Activated T-cell treated with anti-CD3 and anti-CD28 coated beads for 48 hours (primary cell): Measurements from ENCODE around the gene FKBP5.

Experiments used
- DNase-seq: peaks from one replicate; pipeline ENCODE4 v3.0.0-alpha.2; 2020; ENCODE audit warnings: low read depth

The FKBP5 gene

GRCh38 chr6:35662999-35663398 lies 25.7 kb downstream of the FKBP5 start:
- no peak for DNase-seq

- no peak for DNase-seq
Observed at GRCh38 chr6:35654883-35655282, 33.8 kb downstream of the FKBP5 start.

DNA sequence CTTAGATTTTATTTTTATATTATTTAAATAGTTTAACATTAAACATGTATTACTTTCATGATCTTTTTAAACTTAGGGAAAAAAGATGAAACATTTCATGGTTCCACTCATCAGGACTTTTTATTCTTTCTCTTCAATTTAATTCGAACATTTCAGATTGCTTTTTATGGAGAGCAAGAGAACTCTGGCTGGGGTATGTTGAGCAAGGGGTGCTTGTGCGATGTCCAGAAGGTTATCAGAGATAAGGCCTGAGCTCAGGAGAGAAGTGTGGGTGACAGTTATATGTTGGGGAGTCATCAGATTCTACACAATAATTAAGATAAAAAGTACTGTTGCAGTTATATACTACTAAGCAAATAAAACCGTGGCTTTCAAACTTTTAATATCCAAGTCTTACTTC lies 37.5 kb downstream of the FKBP5 start:
- DNase-seq: no peak

DNA sequence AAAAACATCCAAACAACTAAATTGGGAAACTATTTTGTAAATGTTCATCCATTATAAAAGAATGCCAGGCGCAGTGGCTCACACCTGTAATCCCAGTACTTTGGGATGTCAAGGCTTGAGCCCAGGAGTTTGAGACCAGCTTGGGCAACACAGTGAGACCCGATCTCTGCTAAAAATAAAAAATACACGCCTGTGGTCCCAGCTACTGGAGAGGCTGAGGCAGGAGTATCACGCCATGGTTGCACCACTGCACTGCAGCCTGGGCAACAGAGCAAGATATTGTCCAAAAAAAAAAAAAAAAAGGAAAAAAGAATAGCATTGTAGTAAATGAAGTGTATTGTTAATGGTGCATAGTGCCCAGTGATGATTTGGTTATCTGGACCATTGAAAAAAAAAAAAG lies 38.7 kb downstream of the FKBP5 start:
- DNase-seq: no peak

DNA sequence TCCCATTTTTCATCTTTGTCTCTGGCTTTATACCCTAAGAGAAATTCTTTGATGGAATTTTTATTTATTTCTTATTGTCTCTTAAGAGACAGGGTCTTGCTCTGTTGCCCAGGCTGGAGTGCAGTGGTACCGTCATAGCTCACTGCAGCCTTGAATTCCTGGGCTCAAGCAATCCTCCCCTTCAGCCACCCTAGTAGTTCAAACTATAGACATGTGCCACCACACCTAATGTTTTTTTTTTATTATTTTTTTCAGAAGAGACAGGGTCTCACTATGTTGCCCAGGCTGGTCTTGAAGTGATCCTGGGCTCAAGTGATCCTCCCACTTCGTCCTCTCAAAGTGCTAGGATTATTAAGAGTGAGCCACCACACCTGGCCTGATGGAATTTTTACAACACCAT lies 40.5 kb downstream of the FKBP5 start:
- DNase-seq: no peak

- no peak for DNase-seq
Observed at GRCh38 chr6:35647400-35647799, 41.3 kb downstream of the FKBP5 start.

GRCh38 chr6:35643162-35643535 lies 45.6 kb downstream of the FKBP5 start:
- no peak for DNase-seq

- DNase-seq: no peak
Observed at GRCh38 chr6:35642471-35643161, 46.1 kb downstream of the FKBP5 start.

DNA sequence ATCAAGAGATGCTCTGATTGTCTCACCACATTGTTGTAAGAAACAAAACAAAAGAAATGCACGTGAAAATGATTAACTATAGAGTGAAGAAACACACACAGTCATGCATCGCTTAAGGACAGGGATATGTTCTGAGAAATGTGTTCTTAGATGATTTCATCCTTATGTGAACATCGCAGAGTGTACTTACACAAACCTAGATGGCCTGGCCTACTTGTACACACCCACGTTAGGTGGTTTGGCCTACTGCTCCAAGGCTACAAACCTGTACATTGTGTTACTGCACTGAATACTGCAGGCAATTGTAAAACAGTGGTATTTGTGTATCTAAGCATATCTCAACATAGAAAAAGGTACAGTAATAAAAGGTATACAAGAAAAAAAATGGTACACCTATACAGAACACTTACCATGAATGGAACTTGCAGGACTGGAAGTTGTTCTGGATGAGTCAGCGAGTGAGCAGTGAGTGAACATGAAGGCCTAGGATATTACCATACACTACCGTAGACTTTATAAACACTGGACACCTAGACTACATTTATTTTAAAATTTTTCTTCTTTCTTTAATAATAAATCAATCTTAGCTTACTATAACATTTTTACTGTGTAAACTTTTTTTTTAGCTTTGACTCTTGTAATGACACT lies 48.6 kb downstream of the FKBP5 start:
- no peak for DNase-seq

DNA sequence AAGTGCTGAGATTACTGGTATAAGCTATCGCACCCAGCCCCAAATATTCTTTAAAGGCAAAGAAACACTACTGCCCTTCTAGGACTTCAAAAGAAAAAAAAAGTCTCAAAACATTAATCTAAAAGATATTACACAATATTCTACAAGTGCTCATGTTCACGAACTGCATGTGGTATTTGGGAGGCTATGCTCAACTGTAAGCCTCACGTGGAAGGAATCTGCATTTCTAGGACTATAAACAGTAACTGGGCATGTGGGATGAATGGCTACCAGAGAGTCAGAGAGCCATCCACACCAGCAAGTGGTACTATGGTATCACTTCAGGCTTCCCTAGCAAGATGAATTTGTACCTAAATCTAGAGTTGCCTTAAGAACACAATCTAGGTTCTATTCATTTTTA lies 50.0 kb downstream of the FKBP5 start:
- no peak for DNase-seq

DNA sequence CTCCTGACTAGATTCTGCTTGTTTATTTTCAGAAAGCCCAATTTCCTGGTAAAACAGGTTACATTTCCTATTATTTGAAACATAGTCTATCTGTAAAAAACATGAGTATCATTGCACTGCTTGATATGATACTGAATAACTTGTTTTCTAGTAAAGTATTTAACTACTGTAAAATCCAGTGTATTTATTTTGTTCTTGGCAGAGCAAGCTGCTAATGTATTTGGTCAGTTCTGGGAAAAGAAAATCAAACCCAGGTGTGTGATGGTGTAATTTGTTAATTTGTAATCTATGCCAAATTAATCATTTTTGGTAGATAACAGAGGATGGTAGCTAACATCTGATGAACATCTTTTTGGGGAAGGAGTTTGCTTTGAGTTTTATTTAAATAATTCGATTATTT lies 50.8 kb downstream of the FKBP5 start:
- DNase-seq: no peak

- DNase-seq: no peak
Observed at GRCh38 chr6:35635601-35636597, 52.8 kb downstream of the FKBP5 start.

DNA sequence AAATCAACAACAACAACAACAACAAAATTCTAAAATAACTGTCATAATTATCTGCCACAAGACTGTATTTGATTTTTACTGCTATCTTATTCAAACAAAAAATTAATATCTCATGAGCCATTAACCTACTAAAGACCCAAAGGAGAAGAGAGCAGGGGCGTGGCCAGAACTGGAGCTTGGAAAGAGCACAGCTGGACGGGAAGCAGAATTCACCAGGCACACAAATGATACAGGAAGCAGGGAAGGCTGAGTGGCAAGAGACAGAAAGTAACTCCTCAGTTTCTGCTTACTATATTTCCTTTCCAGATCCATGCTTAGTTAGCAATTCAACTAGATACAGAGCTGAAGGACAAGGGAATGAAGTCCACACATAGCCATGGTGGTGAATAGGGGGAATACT lies 54.4 kb downstream of the FKBP5 start:
- no peak for DNase-seq

GRCh38 chr6:35633579-35634089 lies 55.1 kb downstream of the FKBP5 start:
- DNase-seq: no peak

- DNase-seq: no peak
Observed at GRCh38 chr6:35629876-35630378, 58.8 kb downstream of the FKBP5 start.

- no peak for DNase-seq
Observed at GRCh38 chr6:35626401-35626800, 62.3 kb downstream of the FKBP5 start.

DNA sequence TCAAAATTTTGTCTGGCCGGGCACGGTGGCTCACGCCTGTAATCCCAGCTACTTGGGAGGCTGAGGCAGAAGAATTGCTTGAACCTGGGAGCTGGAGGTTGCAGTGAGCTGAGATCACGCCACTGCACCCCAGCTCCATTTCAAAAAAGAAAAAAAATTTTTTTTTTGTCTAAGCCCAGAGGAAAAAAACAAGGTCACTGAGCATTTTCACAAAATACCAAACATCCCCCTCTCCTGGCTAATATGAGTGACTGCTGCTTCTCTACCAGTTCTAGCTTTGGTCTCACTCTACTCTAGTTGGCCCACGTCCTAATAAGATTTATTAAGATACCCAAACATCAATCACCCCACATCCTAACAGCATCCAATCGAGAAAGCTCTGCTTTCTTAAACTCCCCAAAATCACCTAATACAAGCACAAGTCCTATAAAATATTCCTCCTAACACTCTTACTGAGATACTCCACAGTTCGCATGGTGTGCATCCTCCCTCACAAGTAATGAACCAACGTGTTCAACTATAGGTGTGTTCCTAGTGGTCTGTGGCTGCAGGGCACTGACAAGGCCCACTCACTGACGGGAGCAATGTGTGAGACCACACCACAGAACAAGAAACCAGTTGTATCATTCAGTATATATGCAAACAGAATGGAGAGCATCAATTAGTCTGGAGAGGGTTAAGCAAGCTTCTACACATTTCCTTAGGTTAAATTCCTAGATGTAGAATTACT lies 64.2 kb downstream of the FKBP5 start:
- no peak for DNase-seq

GRCh38 chr6:35622283-35622682 lies 66.4 kb downstream of the FKBP5 start:
- DNase-seq: no peak

DNA sequence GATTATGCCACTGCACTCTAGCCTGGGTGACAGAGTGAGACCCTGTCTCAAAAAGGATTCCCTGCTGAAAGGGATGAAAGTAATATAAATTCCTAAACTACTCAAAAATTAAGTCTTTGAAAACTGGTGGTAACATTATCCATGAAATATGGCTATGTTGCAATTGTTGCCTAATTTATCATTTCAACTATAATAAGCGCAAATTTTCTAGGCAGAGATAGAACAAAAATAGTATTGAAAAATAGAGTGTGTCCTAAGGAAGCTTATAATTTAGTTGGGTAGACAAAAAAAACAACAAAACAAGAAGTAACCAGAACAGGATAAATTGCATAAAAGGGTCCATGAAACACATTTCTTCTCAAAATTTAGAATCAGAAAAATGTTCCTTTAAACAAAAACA lies 68.0 kb downstream of the FKBP5 start:
- no peak for DNase-seq

- DNase-seq: no peak
Observed at GRCh38 chr6:35613762-35614161, 75.0 kb downstream of the FKBP5 start.

- DNase-seq: no peak
Observed at GRCh38 chr6:35611240-35611639, 77.5 kb downstream of the FKBP5 start.

- no peak for DNase-seq
Observed at GRCh38 chr6:35610830-35611229, 77.9 kb downstream of the FKBP5 start.
